ENCODE results near the gene JUNB.

The JUNB gene

GRCh38 chr19:12773571-12773970 lies 17.7 kb upstream of the JUNB start:
- DNase-seq (ENCODE audit: low read depth in 1 of 2, low spot score in 1 of 2): no peak

GRCh38 chr19:12774588-12775555 lies 16.4 kb upstream of the JUNB start, which contains the start of gene HOOK2:
Gene HOOK2 (minus strand): TSS chr19:12775552. CDS start chr19:12775449, 103 bp downstream.
- no peak for DNase-seq (ENCODE audit: low read depth in 1 of 2, low spot score in 1 of 2)

GRCh38 chr19:12777217-12778016 lies 13.9 kb upstream of the JUNB start:
- peak; percentile 66 to 75 for DNase-seq (ENCODE audit: low read depth in 1 of 2, low spot score in 1 of 2)

DNA sequence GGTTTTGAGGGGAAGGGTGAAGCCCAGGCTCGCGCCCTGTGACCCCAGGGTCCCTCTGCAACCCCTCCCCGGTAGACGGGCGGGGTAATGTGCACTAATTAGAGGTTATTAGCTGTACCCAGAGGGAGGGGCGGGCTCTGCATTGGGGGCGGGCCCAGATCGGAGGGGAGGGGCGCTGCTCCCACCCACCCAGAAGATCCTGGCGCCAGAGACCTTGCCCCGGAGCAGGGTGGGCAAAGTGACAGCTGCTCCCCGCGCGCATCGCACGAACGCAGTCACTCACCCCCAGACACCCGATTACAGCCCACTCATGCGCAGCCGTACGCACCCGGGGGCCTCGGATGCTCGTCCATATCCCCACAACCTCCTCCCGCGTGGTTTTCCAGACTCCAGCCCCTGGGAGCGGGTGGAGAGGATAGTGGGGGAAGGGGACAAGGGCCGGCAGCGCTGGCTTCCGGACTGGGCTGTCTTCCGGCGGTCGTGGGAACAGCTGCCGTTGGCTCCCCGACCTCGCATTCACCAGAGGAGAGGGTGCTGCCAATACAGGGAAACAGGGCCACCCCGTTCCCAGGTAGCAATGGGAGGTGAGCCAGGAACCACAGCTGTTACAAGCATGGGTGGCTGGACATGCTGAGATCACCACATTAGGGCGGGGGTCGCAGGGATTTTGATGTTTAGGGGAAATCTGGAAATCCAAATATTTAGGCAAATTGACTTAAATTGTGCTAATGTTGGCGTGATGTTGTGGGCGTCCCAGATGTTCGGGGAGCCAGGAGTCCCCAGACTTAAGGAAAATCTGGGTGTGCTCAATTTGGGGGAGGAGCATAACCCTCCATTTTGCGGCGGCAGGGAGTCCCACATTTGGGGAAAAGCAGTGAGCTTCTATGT lies 13.0 kb upstream of the JUNB start:
- DNase-seq (ENCODE audit: low read depth in 1 of 2, low spot score in 1 of 2): no peak

DNA sequence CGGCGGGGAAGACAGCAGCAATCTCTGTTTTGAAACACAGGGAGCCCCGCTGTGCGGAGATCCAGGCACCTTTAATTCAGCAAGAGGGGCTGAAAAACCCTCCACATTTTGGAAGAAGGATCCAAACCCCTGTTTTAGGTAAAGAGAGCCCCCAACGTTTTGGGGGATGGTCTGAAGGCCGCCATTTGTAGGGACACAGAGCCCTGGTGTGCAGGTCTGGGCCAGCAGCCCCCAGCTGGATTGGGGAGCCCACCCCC lies 12.5 kb upstream of the JUNB start:
- no peak for DNase-seq (ENCODE audit: low read depth in 1 of 2, low spot score in 1 of 2)

GRCh38 chr19:12779162-12779993 lies 11.9 kb upstream of the JUNB start:
- no peak for DNase-seq (ENCODE audit: low read depth in 1 of 2, low spot score in 1 of 2)

GRCh38 chr19:12782174-12782423 lies 9.2 kb upstream of the JUNB start:
- DNase-seq (ENCODE audit: low read depth in 1 of 2, low spot score in 1 of 2): no peak

- DNase-seq (ENCODE audit: low read depth in 1 of 2, low spot score in 1 of 2): peak; percentile 80 to 93
These were observed 8.6 kb upstream of the JUNB start for GRCh38 chr19:12782424-12783290.

DNA sequence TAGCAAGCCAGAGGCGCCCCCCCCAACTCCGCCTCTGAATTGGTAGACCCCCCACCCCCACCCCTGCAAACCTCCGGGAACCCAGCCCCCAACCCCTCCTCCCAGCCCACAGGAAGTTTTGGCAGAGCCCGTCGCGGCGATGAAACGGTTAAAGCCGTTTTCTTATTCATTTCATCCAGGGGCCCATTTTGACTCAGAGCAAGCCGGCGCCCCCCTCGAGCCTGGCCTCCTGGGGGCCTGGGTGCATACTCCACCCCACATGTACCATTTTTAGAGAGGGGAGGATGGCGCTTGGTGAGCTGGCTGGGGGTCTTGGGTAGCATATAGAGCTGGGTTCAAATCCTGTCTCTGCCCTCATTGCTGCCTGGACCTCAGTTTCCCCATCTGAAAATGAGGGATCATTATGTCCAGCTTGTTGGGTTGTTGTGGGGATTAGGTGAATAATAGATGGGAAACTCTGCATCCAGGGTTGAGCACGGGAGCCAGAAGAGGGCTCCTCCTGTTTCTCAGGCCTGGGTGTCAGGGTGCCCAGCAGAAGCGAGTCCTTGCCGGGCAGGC lies 7.9 kb upstream of the JUNB start:
- DNase-seq (ENCODE audit: low read depth in 1 of 2, low spot score in 1 of 2): no peak

- no peak for DNase-seq (ENCODE audit: low read depth in 1 of 2, low spot score in 1 of 2)
These were observed 7.4 kb upstream of the JUNB start for GRCh38 chr19:12783849-12784393.

GRCh38 chr19:12784394-12784870 lies 6.9 kb upstream of the JUNB start:
- no peak for DNase-seq (ENCODE audit: low read depth in 1 of 2, low spot score in 1 of 2)

- DNase-seq (ENCODE audit: low read depth in 1 of 2, low spot score in 1 of 2): no peak
These were observed 6.3 kb upstream of the JUNB start for GRCh38 chr19:12784871-12785430.

DNA sequence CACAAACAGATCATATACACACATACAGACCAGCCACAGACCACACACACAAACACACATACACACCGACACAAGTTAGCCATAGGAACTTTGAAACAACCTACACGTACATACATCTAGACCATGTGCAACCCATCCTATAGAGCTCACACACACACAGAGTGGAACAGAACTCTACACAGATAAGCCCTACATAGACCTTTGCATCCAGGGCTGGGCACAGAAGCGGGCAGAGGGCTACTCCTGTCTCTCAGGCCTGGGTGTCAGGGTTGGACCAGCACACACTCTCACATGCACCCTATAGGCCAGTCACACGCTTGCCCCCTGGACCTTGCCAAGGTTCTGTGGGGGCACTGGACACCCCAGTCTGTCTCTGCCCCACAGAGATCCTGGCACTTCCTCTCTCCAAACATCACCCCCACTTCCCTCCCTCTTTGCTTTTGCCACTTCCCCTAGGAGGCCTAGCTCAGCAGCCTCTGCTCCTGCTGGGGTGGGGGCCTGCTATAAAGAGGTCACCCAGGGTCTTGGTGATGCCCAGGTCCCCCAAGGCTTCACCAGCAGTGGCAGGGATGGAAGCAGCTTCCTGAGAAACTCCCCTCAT lies 5.8 kb upstream of the JUNB start:
- no peak for DNase-seq (ENCODE audit: low read depth in 1 of 2, low spot score in 1 of 2)

DNA sequence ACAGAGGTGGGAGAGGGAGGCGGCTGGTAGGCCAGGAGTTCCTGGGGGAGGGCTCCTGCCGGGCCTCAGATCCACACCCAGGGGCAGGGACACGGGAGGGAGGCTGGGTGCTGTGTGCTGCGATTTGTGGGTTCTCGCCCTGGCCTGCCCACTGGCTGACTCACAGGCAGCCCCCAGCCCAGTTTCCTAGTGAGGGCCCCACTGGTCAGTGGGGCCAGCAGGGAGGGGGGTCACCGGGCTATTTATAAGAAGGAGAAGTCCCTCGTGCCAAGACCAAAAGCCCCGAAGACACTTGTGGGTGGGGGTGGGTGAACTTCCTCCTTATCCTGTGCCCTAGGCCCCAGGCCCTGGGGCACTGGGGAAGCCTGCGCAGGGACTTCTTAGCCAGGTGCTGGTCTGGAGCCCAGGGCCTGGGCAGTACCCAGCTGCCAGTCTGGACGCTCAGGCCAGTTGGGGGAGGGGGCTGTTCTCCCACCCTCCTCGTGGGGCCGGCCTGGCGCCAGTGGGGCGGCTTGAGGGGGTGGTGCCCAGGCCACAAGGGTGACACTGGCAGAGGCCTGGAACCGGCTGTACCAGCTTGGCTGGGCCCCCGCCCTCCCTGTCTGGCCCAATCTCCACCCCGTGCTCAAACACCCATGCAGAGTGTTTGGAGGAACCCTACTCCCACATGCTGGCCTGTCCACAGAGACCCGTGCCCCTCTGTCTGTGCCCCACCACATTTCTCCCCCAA lies 5.0 kb upstream of the JUNB start:
- no peak for DNase-seq (ENCODE audit: low read depth in 1 of 2, low spot score in 1 of 2)

DNA sequence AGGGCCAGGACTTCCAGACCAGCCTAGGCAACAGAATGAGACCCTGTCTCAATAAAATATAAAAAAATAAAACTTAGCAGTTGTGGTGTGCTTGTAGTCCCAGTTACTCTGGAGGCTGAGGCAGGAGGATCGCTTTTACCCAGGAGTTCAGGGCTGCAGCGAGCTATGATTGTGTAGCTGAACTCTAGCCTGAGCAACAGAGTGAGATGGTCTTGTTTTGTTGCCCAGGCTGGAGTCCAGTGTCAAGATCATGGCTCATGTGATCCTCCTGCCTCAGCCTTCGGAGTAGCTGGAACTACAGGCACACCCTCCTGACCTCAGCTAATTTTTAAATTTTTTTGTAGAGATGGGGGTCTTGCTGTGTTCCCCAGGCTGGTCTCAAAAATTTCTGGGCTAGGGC lies 4.3 kb upstream of the JUNB start:
- no peak for DNase-seq (ENCODE audit: low read depth in 1 of 2, low spot score in 1 of 2)

DNA sequence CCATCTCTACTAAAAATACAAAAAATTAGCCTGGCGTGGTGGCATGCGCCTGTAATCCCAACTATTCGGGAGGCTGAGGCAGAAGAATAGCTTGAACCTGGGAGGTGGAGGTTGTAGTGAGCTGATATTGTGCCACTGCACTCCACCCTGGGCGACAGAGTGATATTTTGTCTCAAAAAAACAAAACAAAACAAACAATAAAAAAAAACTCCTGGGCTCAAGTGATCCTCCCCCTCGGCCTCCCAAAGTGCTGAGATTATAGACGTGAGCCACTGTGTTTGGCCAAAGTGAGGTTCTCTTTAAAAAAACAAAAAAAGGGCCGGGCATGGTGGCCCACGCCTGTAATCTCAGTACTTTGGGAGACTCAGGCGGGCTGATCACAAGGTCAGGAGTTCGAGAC lies 3.8 kb upstream of the JUNB start:
- DNase-seq (ENCODE audit: low read depth in 1 of 2, low spot score in 1 of 2): no peak

- DNase-seq (ENCODE audit: low read depth in 1 of 2, low spot score in 1 of 2): no peak
These were observed 3.1 kb upstream of the JUNB start for GRCh38 chr19:12788042-12788681.

Measured in activated T-helper 1 cell treated with anti-CD3 and anti-CD28 coated beads, Interleukin-2, amount 50 U/mL, for 16 hours (primary cell).